Measurements from ENCODE around the gene ADGRG4.

Gene ADGRG4

DNA sequence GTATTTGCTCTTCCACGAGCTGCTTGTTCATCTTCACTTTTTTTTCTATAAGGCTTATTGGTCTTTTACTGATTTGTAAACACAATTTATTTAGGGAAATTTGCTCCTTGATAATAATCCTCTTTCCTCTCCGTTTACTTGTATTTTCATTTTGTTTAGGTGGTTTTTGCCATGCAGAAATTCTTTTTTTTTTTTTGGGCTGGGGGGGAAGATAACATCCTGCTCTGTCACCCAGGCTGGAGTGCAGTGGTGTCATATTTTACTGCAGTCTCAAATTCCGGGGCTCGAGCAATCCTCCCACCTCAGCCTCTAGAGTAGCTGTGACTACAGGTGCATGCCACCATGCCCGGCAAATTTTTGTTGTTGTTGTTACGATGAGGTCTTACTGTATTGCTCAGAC lies 155.4 kb downstream of the ADGRG4 start:
- H3K4me3 ChIP-seq (ENCODE audit: low read length), result no peak overlapping the region
- DNase-seq (ENCODE audit: low read depth), result no peak
- TF ChIP-seq, protein P1, sequence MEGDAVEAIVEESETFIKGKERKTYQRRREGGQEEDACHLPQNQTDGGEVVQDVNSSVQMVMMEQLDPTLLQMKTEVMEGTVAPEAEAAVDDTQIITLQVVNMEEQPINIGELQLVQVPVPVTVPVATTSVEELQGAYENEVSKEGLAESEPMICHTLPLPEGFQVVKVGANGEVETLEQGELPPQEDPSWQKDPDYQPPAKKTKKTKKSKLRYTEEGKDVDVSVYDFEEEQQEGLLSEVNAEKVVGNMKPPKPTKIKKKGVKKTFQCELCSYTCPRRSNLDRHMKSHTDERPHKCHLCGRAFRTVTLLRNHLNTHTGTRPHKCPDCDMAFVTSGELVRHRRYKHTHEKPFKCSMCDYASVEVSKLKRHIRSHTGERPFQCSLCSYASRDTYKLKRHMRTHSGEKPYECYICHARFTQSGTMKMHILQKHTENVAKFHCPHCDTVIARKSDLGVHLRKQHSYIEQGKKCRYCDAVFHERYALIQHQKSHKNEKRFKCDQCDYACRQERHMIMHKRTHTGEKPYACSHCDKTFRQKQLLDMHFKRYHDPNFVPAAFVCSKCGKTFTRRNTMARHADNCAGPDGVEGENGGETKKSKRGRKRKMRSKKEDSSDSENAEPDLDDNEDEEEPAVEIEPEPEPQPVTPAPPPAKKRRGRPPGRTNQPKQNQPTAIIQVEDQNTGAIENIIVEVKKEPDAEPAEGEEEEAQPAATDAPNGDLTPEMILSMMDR (conservative IDR thresholded peaks at IDR 0.05; ENCODE audit: low read depth, low read length), result no peak

DNA sequence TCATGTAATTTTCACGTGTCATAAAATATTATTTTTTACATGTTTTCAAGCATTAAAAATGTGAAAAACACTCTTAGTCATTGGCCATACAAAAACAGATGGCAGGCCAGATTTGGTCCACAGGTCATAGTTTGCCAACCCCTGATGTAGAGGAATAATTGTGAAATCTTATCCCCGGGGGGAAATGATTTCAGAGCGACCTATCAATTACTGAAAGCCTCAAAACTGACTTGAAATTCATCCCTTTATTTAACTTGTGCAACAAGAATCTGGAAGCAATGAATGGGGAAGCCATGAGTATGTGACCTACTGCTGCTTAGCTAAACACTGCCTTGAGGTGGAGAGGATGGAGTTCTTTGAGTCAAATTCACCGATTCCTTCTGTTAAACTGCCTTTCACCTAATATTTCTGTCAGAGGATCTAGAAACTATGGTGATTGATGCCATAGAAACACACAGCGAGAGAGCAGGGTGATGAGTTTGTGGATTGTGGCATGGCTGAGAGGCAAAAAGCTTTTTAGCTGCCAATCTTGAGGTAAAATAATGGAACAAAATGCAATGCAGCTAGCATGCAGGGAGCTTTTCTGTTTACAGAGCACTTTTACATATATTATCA lies 156.6 kb downstream of the ADGRG4 start:
- TF ChIP-seq, protein P1 (conservative IDR thresholded peaks at IDR 0.05; ENCODE audit: low read depth, low read length), result no peak
- DNase-seq (ENCODE audit: low read depth), result no peak
- no peak overlapping the region for H3K4me3 ChIP-seq (ENCODE audit: low read length)

DNA sequence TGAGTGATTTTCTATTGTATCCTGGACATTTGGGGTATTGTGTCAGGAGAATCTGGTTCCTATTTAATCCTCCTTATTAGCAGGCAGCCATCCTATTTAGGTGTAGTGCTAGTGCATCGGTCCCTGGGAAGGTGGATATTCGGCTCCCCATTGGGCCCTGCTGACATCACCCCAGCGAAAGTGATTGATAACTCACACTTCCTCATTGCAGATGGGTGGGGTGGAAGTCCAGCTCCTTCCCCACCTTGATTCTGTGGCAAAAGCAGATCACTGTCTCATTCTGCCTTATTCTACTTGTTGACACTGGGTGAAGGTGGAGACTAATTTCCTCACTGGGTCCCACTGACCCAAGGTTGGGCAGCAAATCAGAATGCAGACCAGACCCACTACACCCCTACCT lies 163.8 kb downstream of the ADGRG4 start:
- TF ChIP-seq, protein P1 (conservative IDR thresholded peaks at IDR 0.05; ENCODE audit: low read depth, low read length), result no peak
- no peak overlapping the region for H3K4me3 ChIP-seq (ENCODE audit: low read length)

More for the DNA sequence above, 163.8 kb downstream of the ADGRG4 start:
- DNase-seq (ENCODE audit: low read depth), result no peak

Data from retinal pigment epithelial cell (primary cell).